LHCN-M2 (cell line): Measurements from ENCODE around the gene MCRIP2. TPM values are rescaled to one million over a fixed set of nuclear protein-coding genes. Genes with fewer than 3 reads are reported as not detected.

Experiments used
- DNase-seq: peaks from one replicate; pipeline ENCODE4 v3.0.0-alpha.2; 2012; ENCODE audit warnings: low read depth
- total RNA-seq: library from RNA; depleted of rRNA; stranded (reverse); fragments of >200 nt; gene quantifications from 2 replicates; pipeline ENCODE4 v1.2.3, GENCODE V29; 2014

The MCRIP2 gene
- total RNA-seq, 1 experiment from 2014 or later: 20.2 TPM

DNA sequence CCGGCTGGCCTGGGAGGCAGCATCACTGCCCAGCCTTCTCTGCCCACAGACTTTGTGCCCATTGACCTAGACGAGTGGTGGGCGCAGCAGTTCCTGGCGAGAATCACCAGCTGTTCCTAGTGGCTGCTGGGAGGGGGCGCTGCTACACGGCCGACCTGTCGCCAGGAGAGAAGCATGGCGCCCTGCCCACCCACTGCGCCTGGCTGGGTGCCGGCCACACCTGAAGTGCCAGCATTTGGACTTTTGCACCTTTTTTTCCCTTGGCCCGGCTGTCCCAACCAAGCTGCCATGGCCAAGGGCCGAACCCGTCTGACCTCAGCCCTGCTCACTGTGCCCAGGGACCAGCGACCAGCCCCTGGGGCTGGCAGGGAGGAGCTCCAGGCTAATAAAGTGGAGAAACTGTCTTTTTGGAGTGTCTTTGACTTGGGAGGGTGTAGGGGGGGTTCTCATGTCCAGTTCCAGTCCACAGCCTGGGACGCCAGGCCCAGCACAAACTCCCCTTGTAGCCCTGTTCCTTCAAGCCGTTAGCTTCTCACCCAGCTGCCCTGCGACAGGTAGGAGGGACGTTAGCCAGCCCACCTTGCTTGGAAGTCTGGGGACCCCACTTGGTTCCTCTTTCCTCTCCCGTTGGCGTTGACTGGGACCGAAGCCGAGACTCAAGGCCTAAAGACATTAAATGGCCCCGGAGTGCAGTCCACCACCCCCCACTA, 6.6 kb downstream of the MCRIP2 start:
- DNase-seq: peak; percentile 51

DNA sequence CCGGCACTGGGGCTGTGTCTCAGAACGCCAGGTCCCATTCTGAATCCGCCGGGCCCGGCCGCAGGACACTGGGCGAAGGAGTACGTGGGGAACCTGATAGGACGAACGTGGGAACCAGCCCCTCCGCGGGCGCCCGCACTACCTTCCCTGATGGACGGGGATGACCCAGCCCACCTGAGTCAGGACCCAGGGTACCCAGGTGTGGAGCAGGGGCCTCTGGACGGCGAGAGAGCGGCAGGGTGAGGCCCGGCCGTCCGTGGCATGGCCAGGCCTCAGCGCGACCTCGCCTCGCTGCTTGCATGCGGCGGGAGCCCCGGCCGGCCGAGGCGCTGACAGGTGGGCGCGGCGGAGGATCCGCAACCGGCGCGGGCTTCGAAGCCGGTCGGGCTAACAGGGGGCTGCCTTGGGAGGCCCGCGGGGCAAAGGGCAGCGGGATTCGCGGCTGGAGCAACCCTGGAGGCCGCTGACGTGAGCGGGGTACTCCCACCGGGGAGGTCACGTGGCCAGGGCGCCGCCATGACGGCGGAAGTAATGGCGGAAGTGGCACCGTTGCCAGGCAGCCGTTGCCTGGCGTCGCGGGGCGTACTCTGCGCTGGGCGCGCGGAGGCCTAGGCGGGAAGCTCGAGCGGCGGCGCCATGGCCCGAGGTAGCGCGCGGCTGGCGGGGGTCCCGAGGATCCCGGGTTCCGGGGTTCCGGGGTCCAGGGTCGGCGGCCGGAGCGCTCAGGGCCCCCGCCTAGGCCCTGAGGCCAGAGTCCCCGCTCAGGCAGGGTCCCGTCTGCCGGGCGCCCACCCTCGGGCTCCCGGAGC, 7.4 kb downstream of the MCRIP2 start, which contains the start of gene WDR90:
Gene WDR90, plus strand, starts transcription at position 585 of the 809 bp plus-strand sequence. Its CDS starts 52 bp downstream, at position 637.
- DNase-seq: peak; percentile 85

DNA sequence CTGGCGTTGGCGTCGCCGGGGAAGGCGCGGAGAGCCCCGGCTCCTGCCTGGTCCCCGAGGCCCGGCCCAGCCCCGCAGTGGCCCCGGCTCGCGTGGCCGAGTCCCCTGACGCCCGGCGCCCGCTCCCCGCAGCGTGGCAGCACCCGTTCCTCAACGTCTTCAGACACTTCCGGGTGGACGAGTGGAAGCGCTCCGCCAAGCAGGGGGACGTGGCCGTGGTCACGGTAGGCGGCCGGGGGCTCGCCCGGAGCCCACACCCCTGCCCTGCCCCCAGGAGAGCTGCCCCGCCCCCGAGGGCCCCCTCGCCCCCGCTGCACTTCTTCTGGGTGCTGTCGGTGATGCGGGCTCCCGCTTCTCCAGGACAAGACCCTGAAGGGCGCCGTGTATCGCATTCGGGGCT, 8.0 kb downstream of the MCRIP2 start:
- no peak for DNase-seq

DNA sequence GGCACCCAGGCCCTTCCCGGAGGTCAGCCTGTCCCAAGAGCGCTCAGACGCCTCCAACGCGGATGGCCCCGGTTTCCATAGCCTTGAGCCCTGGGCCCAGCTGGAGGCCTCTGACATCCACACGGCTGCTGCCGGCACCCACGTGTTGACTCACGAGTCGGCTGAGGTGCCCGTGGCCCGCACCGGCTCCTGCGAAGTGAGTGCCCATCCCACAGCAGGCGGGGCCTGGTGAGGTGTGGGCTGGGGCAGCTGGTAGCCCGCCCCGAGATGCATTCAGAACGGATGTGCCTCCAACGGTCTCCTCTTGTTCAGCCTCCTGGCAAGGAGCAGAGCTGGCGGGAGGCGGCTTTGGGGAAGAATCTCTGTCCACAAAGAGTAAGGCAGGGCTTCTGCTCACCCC, 10.2 kb downstream of the MCRIP2 start:
- DNase-seq: no peak

DNA sequence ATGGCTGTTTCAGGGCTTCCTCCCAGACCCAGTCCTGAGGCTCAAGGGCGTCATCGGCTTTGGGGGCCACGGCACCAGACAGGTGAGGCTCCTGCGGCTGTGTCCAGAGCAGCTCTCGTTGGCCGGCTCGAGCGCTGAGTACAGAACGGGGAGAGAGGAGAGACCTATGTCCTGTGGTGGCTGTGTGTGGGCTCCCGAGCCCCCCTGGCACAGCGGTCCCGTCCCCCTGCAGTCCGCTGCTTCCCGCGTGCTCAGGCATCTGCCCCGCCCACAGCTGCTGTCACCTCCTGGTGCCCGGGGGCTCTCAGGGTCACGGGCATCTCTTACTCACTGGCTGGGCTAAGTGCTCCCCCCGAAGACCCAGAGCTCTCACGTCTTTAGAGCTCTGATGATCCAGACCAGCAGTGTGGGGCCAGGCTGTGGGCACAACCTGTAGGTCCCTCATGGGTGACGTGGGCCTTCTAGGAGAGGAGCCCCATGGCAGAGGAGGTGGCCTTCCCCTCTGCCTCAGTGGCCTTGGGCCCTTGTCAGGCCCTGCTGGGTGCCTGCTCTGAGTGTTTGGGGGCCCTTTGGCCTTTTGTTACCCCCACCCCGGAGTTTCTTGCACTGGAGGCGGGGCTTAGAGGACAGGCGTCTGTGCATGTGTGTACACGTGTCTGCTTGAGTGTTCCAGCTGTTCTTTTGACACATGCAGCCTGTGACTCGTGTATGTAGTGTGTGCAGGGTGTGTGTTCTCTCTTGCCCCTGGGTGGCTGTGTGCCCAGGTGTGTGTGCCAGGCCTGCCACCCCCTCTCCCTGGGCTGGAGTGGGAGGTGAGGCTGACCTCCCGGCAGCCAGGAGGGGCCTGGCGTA, 11.1 kb downstream of the MCRIP2 start:
- no peak for DNase-seq

DNA sequence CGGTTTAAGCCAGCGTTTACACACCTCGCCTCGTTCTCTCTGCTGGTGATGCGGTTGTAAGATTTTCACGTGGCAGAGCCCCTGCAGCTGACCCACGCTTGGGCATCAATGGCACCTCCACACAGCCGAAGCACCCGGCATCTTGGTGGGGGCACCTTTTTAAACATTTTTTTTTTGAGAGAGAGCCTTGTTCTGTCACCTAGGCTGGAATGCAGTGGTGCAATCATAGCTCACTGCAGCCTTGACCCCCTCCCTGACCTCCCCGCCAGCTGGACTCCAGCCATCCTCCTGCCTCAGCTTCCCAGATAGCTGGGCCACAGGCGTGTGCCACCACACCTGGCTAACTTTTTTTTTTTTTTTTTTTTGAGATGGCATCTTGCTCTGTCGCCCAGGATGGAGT, 12.4 kb downstream of the MCRIP2 start:
- DNase-seq: no peak

DNA sequence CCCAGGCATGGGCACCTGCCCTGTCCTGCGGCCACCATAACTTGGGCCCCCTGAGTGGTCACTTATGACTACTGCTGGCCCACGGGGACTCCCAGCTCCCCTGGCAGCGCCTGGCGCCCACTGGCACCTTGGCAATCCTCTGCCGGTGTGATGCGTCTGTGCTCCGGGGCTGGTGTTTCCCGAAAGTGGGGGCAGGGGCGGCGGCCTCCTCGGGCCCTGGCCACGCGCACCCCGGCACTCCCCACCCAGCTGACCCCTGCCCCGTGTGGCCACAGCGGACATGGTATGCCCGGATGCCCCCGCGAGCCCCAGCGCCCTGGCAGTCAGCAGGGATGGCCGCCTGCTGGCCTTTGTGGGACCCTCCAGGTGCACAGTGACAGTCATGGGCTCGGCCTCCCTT, 15.9 kb downstream of the MCRIP2 start:
- no peak for DNase-seq

DNA sequence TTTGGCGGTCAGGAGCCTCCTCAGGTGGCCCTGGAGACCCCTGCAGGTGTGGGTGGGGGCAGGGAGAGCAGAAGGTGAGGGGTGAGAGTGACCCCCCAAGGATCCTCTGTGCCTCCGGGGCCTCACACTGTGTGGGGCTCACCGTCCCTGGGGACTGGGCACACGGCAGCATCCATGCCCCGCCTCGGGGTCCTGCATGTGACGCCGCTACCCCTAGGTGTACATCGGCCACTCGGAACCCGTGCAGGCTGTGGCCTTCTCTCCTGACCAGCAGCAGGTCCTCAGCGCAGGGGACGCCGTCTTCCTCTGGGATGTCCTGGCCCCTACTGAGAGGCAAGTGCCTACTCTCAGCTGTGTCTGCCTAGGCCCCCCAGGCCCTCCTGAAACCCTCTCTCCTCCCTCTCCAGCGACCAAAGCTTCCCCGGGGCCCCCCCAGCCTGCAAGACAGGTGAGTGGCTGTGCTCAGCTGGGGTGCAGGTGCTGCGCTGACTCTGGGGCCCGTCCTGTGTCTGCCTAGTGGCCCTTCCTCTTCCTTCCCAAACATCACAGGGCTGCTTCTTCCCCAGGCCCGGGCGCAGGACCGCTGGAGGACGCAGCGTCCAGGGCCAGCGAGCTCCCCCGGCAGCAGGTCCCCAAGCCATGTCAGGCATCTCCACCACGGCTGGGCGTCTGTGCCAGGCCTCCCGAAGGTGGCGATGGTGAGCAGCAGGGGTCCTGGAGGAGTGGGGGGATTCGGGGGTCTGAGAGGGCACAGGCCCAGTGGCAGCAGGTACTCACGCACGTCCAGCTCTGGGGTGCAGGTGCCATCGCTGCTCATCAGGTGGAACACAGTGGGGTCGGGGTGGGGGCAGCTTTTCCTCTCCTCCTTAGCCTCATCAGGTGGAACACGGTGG, 17.3 kb downstream of the MCRIP2 start:
- no peak for DNase-seq

DNA sequence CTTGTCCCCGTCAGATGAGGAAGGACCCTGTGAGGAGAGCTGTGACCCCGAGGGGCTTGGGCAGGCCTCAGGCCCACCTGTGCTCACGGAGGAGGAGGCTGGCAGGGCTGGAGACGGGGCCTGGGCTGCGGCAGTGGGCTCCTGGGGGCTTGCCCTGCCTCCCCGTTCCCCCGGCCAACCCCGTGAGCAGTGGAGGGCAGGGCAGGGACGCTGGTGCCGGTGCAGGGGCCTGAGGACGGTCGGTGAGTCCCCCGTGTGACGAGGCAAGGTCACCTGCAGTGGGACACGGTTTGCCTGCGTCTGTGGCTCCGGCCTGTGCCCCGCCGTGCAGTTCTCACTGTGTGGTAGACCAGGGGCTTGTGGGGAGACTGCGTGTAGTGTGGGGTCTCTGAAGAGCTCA, 18.0 kb downstream of the MCRIP2 start:
- DNase-seq: no peak

DNA sequence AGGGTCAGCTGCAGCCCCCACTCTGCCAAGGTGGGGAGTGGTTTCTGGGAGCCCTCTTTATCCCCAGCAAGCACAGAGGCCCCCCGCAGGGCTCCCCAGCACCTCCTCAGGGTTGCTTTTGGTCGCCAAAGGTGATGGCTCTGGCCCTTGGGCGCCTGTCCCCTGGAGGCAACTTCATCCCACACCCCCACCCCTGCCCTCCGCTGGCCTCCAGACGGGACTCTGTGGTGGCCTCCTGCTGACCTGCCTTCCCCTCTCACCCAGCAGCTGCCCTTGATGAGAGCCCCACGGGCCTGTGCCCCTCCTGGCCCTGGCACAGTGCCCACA, 18.5 kb downstream of the MCRIP2 start:
- DNase-seq: no peak

DNA sequence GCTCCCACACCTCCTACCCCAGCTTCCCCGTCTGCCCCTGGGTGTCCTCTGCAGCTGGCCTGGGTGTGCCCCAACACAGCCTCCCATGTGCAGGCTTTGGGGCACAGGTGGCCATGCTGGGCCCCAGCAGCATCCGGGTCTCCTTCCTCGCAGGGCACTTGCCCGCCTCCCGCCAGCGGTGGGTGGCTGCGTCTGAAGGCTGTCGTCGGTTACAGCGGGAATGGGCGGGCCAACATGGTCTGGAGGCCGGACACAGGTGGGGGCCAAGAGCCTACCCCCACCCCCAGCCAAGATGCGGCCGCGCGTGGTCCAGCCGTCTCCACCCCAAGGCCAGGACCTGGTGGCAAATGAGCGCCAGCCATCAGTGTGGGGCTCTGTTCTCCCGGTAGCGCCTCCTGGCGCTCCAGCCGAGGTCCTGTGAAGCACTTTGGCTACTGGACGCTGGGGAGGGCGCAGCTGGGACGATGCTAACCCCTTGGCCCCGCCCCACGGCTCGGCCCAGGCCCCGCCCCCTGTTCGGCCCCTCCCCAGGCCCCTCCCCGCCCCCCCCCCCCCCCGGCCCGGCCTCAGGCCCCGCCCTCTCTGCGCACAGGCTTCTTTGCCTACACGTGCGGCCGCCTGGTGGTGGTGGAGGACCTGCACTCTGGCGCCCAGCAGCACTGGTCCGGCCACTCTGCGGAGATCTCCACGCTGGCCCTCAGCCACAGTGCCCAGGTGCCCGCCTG, 19.0 kb downstream of the MCRIP2 start:
- DNase-seq: peak; percentile 70

DNA sequence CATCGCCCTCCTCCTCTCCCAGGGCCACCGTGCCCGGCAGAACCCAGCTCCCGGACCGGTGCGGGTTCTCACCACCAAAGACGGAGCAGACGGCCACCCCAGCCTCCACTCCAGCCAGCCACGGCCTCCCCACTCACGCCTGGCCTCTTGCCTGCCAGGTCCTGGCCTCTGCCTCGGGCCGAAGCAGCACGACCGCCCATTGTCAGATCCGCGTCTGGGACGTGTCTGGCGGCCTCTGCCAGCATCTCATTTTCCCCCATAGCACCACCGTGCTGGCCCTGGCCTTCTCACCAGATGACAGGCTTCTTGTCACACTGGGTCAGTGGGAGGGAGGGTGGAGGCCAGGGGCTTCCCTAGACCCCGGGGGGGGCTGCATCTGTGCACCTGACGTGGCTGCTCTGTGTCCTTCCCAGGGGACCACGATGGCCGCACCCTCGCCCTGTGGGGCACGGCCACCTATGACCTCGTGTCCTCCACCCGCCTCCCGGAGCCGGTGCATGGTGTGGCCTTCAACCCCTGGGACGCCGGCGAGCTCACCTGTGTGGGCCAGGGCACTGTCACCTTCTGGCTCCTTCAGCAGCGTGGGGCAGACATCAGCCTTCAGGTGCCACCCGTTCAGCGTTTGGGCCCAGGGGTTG, 19.7 kb downstream of the MCRIP2 start:
- DNase-seq: no peak

DNA sequence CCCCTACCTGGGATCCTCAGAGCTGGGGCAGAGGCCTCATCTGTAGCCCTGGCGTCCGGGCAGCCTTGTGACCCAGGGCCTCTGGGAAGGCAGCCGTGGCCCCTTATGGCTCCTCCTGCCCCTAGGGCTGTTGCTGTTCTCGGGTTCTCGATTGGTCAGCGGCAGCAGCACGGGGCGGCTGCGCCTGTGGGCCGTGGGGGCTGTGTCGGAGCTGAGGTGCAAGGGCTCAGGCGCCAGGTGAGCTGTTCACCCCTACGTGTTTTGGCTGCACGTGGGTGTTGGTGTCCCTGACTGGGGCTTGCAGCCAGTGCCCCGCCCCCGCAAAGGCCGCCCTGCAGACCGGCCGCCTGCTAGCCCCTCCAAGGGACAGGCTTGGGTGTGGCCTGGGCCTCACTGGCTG, 20.5 kb downstream of the MCRIP2 start:
- DNase-seq: no peak

DNA sequence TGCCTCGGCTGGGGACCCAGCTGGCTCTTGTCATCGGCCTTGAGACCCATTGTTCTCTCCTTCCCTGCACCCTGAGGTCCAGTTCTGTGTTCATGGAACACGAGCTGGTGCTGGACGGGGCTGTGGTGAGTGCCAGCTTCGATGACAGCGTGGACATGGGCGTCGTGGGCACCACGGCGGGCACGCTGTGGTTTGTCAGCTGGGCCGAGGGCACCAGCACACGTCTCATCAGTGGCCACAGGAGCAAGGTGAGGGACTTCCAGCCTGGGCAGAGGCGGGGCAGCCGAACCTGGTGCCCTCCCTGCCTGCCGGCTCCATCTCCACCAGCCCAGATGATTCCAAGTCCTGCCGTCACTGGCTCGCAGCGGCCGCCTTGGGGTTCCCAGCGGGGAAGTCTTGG, 21.0 kb downstream of the MCRIP2 start:
- DNase-seq: no peak

DNA sequence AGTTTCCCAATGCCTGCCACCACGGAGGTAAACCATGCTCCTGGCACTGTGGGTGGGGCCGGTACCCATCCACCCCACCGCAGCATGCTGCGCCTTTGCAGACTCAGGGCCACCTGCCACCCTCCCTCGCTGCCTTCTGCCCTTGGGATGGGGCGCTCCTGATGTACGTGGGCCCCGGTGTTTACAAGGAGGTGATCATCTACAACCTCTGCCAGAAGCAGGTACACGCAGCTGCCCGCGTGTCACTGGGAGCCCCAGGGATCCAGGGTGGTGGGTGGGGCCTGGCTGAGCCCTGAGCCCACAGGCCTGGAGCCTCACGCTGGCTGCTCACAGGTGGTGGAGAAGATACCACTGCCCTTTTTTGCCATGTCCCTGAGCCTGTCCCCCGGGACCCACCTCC, 24.9 kb downstream of the MCRIP2 start:
- DNase-seq: no peak

DNA sequence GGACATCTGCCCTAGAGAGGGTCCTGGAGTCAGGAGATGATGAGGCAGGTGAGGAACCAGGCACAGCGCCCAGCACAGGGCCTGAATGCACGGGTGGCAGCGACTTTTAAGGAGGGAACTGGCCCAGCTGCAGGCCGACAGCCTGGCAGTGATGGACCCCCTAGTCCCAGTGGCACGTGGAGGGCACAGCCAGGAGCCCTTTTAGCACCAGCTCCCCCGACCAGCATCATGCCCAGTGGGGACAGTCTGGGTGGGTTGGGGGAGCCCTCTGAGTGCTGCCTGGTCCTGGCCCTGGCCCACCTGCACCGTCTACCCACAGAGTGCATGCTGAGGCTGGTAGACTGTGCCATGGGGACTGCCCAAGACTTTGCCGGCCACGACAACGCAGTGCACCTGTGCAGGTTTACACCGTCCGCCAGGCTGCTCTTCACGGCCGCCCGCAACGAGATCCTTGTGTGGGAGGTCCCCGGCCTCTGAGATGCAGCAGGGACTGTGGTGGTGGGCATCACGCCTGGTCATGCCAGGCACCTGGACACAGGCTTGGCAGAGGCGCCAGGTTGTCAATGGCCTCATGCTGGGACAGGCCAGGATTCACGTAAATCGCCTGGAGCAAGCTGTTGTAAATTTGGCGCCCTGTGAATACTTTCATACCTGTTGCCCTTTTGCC, 25.6 kb downstream of the MCRIP2 start:
- no peak for DNase-seq

DNA sequence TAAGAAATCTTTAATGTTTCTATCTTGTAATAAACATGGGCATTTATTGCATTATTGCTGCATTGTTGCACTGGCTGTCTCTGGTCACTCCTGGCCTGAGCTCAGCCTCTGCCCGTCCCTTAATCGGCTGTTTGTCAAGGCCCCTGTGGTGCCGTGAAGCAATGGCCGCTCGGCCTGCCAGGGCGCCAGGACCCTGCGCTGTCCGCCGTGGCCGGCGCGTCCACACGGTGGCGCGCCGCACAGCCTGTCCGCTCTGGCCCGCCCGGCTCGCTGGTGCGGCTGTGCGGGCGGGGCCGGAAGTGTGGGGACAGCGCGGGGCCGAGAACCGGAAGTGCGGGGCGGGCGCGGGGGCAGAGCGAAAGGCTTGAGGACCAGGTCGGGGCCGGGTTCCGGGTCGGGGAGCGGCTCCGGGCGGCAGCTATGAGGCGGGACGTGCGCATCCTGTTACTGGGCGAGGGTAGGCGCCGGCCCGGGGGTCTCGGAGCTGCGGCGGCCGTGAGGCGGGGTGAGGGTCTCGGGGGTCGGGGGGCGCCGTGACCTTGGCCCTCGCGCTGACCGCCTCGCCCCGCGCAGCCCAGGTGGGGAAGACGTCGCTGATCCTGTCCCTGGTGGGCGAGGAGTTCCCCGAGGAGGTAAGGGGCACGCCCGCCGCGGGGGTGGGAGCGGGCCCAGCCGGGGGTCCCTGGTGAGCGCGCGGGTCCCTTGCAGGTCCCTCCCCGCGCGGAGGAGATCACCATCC, 26.3 kb downstream of the MCRIP2 start, which contains the start of gene RHOT2:
Gene RHOT2, plus strand, starts transcription at position 353 of the 739 bp plus-strand sequence. Its CDS starts 68 bp downstream, at position 421.
- peak; percentile 85 for DNase-seq

DNA sequence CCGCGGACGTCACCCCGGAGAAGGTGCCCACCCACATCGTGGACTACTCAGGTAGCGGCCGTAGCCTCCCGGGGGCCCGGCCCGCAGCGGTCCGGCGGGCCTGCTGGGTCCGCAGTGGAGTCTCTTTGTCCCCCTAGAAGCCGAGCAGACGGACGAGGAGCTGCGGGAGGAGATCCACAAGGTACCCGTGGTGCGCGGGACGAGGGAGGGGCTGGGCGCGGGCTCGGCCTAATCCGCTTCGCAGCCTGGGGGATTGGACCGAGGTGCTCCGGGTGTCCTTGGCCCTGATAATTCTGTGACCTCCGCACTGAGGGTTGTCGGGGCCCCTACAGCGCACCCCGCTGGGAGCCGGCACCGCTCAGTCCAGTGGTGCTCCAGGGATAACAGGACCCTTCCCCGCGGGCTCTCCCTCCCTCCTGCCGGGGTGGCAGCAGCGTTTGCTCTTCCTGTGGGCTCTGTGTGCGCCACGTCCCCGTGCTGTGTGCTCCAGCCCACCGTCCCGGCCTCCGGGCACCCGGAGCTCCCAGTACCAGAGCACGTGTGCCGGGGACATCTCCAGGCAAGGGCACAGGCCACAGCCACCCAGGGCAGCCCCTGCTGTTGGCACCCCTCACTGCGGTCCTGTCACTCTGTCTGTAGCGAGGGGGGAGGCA, 27.0 kb downstream of the MCRIP2 start:
- no peak for DNase-seq
